Measurements from ENCODE around the gene MBD6.
"Not testable (repeated sequence)": the region's sequence is repeated elsewhere in the genome, so short reads cannot be mapped to it uniquely, and the experiment has no call there.

Gene MBD6

GRCh38 chr12:57512665-57513064 is 10.0 kb upstream of the MBD6 start:
- Histone ChIP-seq H3K4me3 (no peak overlapping the region), H3K27ac (no peak overlapping the region)

GRCh38 chr12:57513266-57513665 is 9.4 kb upstream of the MBD6 start:
- H3K4me3 ChIP-seq = no peak overlapping the region
- no peak overlapping the region for H3K27ac ChIP-seq

GRCh38 chr12:57513677-57514076 is 8.9 kb upstream of the MBD6 start:
- H3K4me3 ChIP-seq, H3K27ac ChIP-seq: not testable (repeated sequence)

GRCh38 chr12:57514246-57514645 is 8.4 kb upstream of the MBD6 start:
- not testable (repeated sequence) for H3K27ac ChIP-seq, H3K4me3 ChIP-seq

GRCh38 chr12:57514720-57515407 is 7.8 kb upstream of the MBD6 start:
- no peak overlapping the region for H3K27ac ChIP-seq
- H3K4me3 ChIP-seq = no peak overlapping the region

- no peak overlapping the region for H3K4me3 ChIP-seq
- no peak overlapping the region for H3K27ac ChIP-seq
These were observed 7.2 kb upstream of the MBD6 start for GRCh38 chr12:57515408-57515933.

- Histone ChIP-seq H3K27ac (peak overlapping the region in 1 of 21 experiments; percentile 19), H3K4me3 (no peak overlapping the region)
These were observed 6.6 kb upstream of the MBD6 start for GRCh38 chr12:57515934-57516541.

GRCh38 chr12:57516617-57517153 is 5.9 kb upstream of the MBD6 start:
- peak overlapping the region in 2 of 21 experiments; percentile 19 to 33 for H3K27ac ChIP-seq
- no peak overlapping the region for H3K4me3 ChIP-seq

GRCh38 chr12:57517187-57517586 is 5.4 kb upstream of the MBD6 start:
- peak overlapping the region in 9 of 21 experiments; percentile 2 to 98 (median 43) for H3K27ac ChIP-seq

GRCh38 chr12:57517718-57518117 is 4.9 kb upstream of the MBD6 start:
- H3K27ac ChIP-seq = peak overlapping the region in 12 of 21 experiments; percentile 2 to 98 (median 48)
- peak overlapping the region in 1 of 7 experiments; percentile 77 for H3K4me3 ChIP-seq

More at GRCh38 chr12:57517187-57517586, 5.4 kb upstream of the MBD6 start:
- no peak overlapping the region for H3K4me3 ChIP-seq

GRCh38 chr12:57518176-57518919 is 4.3 kb upstream of the MBD6 start:
- Histone ChIP-seq H3K27ac (peak overlapping the region in 16 of 21 experiments; percentile 2 to 99 (median 66)), H3K4me3 (peak overlapping the region; percentile 59 to 90 (median 67))

- peak overlapping the region in 19 of 21 experiments; percentile 88 to 99 (median 95) for H3K27ac ChIP-seq
These were observed 3.5 kb upstream of the MBD6 start for GRCh38 chr12:57518920-57519795.

GRCh38 chr12:57519796-57520052 is 2.9 kb upstream of the MBD6 start:
- peak overlapping the region; percentile 59 to 90 (median 67) for H3K4me3 ChIP-seq
- peak overlapping the region; percentile 67 to 99 (median 95) for H3K27ac ChIP-seq

More at GRCh38 chr12:57518920-57519795, 3.5 kb upstream of the MBD6 start:
- H3K4me3 ChIP-seq = peak overlapping the region; percentile 59 to 90 (median 67)

- Histone ChIP-seq H3K27ac (peak within 1 kb of the TSS; percentile 67 to 99 (median 96)), H3K4me3 (peak within 1 kb of the TSS; percentile 59 to 90 (median 67))
These were observed 2.4 kb upstream of the MBD6 start, which contains the start of gene DDIT3 for GRCh38 chr12:57520053-57520818. Gene DDIT3 (minus strand): TSS chr12:57520514. CDS start chr12:57517406, 3,108 bp downstream.

GRCh38 chr12:57521525-57522010 is 1.1 kb upstream of the MBD6 start:
- peak overlapping the region in 4 of 7 experiments; percentile 61 to 85 (median 68) for H3K4me3 ChIP-seq

GRCh38 chr12:57522887-57523705 is 472 bp downstream of the MBD6 start:
- Histone ChIP-seq H3K27ac (peak overlapping the region; percentile 89 to 99 (median 96)), H3K4me3 (peak overlapping the region; percentile 61 to 85 (median 67))

More at GRCh38 chr12:57521525-57522010, 1.1 kb upstream of the MBD6 start:
- H3K27ac ChIP-seq = peak overlapping the region; percentile 24 to 99 (median 96)

Measured in skin epidermis (tissue), 12 donors.